HG02763 (cell line): ENCODE results near the gene ARHGAP31.

Experiments used
- ATAC-seq: cut with Tn5 transposase; IDR thresholded peaks from one replicate; pipeline ENCODE4 v1.9.1; 2021; ENCODE audit warnings: mild to moderate bottlenecking, moderate library complexity; ENCODE audit not compliant: unreplicated experiment

ARHGAP31 gene

DNA sequence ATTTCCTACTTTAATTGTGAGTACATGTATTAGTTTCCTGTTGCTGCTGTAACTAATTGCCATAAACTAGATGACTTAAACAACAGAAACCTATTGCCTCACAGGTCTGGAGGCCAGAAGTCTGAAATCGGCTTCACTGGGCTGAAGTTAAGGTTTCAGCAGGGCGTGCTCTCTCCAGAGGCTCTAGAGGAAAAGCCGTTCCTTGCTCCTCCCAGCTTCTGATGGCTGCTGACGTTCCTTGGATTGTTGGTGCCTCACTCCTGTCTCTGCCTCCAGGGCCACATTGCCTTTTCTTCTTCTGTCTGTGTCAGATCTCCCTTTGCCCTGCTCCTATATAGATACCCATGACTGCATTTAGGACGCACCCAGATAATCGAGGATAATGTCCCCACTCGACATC is 80.9 kb downstream of the ARHGAP31 start:
- ATAC-seq: no peak

DNA sequence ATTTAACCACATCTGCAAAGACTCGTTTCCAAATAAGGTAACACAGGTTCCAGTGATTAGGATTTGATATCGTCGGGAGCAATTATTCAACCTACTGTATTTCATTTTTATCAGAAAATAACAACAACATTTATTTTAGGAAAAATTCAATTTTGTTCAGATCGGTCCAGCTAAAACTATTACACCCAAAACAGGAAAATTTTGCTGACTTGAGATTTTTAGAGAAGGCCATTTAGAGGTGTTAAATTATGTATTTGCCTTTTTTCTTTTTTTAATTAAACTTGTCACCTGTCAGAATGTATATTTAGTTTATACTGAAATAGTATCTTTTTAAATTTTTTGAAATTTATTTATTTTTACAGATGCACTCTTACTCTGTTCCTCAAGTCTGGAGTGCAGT is 81.3 kb downstream of the ARHGAP31 start:
- no peak for ATAC-seq

GRCh38 chr3:119376758-119377157 is 82.6 kb downstream of the ARHGAP31 start:
- ATAC-seq: no peak

DNA sequence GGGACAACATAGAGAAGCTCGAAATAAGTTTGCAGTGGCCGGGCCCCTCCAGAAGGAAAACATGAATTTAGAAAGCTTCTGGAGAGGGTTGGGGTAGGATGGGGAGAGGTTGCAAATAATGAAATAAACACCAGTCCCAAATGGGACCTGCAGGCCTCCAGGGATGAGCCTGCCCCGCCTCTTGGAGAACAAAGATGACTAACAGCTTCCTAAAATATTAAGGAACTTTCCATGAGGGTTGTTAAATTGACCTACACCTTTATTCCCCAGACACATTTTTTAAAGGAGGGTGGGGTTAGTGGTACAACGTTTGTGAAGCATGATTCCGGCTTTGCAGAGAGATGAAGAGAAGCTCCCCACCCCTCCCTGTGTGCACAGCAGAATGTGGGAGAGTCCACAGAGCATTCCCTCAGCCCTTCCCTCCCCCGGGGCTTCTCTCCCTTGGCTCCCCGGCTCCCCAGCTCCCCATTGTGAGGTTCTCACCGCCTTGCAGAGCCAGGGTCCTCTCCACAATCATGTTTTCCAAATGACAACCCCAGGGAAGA is 84.1 kb downstream of the ARHGAP31 start:
- ATAC-seq: no peak

- no peak for ATAC-seq
These were observed 86.5 kb downstream of the ARHGAP31 start for GRCh38 chr3:119380697-119381096.

DNA sequence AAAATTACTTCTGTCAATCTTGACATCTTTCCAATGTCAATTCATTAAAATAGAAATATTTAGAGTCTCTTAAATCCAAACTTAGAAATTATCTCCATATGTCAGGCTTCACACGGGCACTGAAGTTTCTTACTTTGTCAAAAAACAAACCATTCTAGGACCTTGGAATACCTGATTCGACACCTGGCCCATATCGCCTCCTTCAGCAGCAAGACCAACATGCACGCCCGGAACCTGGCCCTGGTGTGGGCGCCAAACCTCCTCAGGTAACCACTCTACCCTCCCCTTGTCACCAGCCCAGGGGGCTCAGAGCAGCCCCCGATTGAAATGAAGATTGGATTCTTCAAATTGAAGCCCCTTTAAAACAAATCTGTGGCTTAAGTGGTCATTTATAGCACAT is 88.0 kb downstream of the ARHGAP31 start:
- ATAC-seq: no peak

GRCh38 chr3:119388577-119388976 is 94.4 kb downstream of the ARHGAP31 start:
- ATAC-seq: no peak

GRCh38 chr3:119395923-119396358 is 101.8 kb downstream of the ARHGAP31 start:
- peak; percentile 67 for ATAC-seq

- no peak for ATAC-seq
These were observed 102.7 kb downstream of the ARHGAP31 start for GRCh38 chr3:119396870-119397269.

GRCh38 chr3:119400466-119400865 is 106.3 kb downstream of the ARHGAP31 start:
- no peak for ATAC-seq

DNA sequence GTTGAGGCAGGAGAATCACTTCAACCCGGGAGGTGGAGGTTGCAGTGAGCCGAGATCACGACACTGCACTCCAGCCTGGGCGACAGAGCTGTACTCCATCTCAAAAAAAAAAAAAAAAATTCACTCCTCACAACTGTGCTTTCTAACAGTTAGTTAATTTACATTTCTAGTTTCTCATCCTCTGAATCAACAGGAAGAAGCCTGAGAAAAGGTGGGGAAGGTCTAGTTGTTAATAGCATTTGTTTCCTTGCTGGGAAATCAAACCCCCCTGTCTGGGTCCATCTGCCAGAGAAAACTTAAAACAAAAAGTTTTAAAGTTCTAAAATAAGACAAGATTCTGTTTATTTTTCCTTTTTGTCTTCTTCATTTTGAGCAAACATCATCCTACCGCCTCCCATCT is 106.9 kb downstream of the ARHGAP31 start:
- ATAC-seq: no peak

GRCh38 chr3:119401503-119402440 is 107.6 kb downstream of the ARHGAP31 start:
- ATAC-seq: no peak

GRCh38 chr3:119402791-119403190 is 108.6 kb downstream of the ARHGAP31 start:
- ATAC-seq: no peak

GRCh38 chr3:119403201-119403600 is 109.0 kb downstream of the ARHGAP31 start:
- ATAC-seq: no peak

DNA sequence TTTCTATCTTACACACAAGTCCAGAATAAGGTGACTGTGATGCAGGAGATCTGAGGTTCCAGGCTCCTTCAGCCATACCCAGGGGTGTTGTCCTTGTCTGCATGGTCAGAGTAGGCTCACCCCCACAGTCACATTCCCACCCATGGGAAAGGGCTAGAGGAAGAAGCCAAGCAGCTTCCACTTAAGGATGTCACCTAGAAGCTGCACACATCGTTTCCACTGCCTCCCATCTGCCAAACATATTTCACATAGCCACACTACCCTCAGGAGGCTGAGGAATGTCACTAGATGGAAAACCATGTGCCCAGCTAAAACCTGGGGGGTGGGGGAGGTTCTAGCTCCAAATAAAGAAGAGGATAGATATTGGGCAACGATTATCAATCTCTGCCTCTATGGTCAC is 111.1 kb downstream of the ARHGAP31 start:
- no peak for ATAC-seq

DNA sequence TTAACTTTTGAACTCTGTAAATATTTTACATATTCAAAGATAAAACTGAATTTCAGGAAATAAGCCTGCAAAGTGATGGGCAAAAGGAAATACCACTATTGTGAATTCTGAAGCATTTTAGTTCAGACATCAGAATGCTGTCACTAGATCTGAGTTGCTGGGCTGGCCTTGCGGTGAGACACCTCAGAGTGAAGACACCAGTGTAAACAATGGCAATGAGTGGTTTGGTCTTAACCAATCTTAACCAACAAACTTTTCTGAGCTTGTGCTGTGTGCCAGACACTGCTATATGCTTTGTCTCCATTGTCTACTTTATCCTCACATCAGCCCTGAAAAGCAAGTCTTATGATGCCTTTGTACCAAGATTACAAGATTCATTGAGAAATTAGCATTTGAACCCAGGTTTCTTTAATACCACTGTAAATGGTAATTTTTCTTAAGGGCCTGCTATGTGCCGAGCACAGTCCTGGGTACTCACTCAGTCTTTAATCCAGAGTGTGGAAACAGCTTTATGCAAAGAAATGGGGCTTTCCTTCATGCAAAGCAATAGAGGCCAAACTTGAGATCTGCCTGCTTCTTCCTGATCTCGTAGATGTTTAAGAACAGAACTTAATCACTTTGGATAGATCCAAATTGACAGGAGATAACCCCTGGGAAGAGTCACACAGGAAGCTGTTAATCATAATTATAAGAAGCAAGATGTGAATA is 114.2 kb downstream of the ARHGAP31 start:
- ATAC-seq: peak; percentile 64

DNA sequence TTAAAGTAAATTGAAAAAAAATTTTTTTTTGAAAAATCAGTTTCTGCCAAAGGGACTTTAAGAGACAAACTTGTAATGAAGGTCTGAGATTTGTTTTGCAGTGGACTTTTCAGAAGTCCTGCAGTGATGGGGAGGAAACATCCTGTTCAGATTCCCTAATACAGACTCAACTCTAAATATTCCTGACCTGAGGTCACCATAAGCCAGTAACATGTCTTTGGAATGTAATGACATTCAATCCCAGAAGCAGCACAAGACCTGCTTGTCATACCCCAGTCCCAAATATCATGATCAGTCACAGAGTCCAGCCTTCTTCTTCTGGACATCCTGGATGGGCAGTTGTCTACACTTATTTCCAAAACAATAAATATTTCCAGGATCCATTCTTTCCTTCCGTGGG is 115.7 kb downstream of the ARHGAP31 start:
- no peak for ATAC-seq

DNA sequence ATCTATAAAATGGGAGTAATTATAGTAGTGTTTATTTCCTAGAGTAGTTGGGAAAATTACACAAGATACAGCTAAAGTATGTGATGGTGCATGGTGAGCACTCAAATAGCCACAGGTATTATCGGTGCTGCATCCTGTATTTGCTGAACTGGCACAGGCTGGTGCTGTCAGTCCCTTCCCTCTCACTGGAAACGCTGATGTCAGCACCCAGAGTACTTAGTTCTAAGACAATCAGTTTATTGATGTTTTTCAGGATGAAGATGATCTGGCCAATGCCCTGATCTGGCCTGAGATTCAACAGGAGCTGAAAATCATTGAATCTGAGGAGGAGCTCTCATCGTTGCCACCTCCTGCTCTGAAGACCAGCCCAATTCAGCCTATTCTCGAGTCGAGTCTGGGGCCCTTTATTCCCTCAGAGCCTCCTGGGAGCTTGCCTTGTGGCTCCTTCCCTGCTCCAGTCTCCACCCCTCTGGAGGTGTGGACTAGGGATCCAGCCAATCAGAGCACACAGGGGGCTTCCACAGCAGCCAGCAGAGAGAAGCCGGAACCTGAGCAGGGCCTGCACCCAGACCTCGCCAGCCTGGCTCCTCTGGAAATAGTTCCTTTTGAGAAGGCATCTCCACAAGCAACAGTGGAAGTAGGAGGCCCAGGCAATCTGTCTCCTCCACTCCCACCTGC is 119.6 kb downstream of the ARHGAP31 start:
- no peak for ATAC-seq

DNA sequence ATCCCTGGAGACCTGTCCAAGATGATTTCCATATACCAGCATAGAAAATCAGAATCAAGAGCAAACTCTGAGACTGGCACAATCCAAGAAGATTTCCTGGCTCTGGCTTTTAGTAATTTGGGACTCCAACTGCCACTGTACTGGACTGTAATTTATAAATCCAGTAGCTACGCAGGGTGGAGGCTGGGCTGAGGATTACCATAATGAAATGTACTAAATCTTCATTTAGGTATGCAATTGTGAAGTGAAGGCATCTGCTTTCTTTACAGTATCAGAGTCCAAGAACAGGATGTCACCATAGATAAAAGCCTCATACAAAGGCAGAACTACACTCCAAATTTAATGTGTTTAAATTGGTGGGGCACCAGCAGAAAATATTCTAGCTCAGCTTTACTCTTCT is 122.7 kb downstream of the ARHGAP31 start:
- no peak for ATAC-seq

DNA sequence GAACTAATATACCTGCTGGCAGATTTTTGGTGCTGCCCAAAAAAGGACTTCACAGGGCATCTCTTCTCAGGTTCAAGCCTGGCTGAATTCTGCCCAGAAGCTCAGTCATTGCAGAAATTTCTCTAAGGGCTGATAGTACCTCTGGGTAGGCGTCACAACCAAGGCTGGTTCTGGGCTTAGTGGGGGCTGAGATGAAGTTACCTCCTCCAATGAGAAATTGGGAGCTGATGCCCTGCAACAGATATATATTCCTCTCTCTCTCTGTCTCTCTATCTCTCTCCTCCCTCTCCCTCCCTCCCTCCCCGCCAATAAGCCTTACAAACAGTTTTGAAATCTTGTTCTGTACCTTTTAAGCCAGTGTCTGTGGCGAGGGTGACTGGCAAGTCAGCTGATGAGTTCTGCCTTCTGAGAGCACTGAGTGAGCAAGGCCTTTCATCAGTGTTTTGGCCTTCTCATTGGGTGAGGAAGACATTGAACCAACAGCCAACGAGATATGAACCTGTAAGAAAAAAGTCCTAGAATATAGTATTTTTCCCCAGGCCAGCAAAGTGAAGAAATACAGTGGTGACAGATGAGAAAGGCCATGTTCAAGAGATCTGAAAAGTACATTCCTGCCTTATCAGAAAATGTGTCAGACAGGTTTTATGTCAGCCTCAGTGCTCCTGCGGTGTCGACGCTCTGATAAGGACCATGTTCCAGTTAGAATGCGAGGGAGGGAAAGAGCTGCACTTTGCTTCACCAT is 123.8 kb downstream of the ARHGAP31 start:
- ATAC-seq: no peak

GRCh38 chr3:119418641-119419040 is 124.5 kb downstream of the ARHGAP31 start:
- no peak for ATAC-seq
